Left forelimb (tissue), 1 donor: ENCODE results near the gene PORCN.
"Not testable (repeated sequence)": the region's sequence is repeated elsewhere in the genome, so short reads cannot be mapped to it uniquely, and the experiment has no call there.

Source experiments
- DNase-seq: peaks from one replicate; pipeline ENCODE4 v3.0.0-alpha.2; 2018; ENCODE audit warnings: low spot score

PORCN gene

GRCh38 chrX:48512371-48512935 is 3.7 kb downstream of the PORCN start:
- no peak for DNase-seq

- DNase-seq, result no peak
Measured at GRCh38 chrX:48513670-48514069, 4.9 kb downstream of the PORCN start.

- DNase-seq, result no peak
Measured at GRCh38 chrX:48514126-48514806, 5.5 kb downstream of the PORCN start.

- no peak for DNase-seq
Measured at GRCh38 chrX:48514868-48515460, 6.2 kb downstream of the PORCN start.

- DNase-seq, result no peak
Measured at GRCh38 chrX:48515842-48516241, 7.0 kb downstream of the PORCN start.

GRCh38 chrX:48516285-48516684 is 7.5 kb downstream of the PORCN start:
- DNase-seq, result no peak

- DNase-seq, result no peak
Measured at GRCh38 chrX:48516987-48517386, 8.2 kb downstream of the PORCN start.

- not testable (repeated sequence) for DNase-seq
Measured at GRCh38 chrX:48519481-48519880, 10.7 kb downstream of the PORCN start.

GRCh38 chrX:48520455-48520854 is 11.7 kb downstream of the PORCN start:
- DNase-seq, result no peak

- DNase-seq, result no peak
Measured at GRCh38 chrX:48520976-48521352, 12.2 kb downstream of the PORCN start.

- peak; percentile 84 for DNase-seq
Measured at GRCh38 chrX:48521353-48522243, 12.8 kb downstream of the PORCN start, which contains the start of gene EBP. TSS of gene EBP (plus strand) at chrX:48521808. CDS start at chrX:48523772, 1,964 bp downstream.

- no peak for DNase-seq
Measured at GRCh38 chrX:48522291-48522690, 13.5 kb downstream of the PORCN start.

GRCh38 chrX:48523682-48524081 is 14.9 kb downstream of the PORCN start:
- no peak for DNase-seq

GRCh38 chrX:48525853-48526252 is 17.1 kb downstream of the PORCN start:
- not testable (repeated sequence) for DNase-seq

GRCh38 chrX:48530736-48531135 is 21.9 kb downstream of the PORCN start:
- DNase-seq, result no peak

GRCh38 chrX:48531358-48531959 is 22.7 kb downstream of the PORCN start:
- no peak for DNase-seq

GRCh38 chrX:48532161-48532560 is 23.4 kb downstream of the PORCN start:
- no peak for DNase-seq

- DNase-seq, result no peak
Measured at GRCh38 chrX:48533165-48533564, 24.4 kb downstream of the PORCN start.

- no peak for DNase-seq
Measured at GRCh38 chrX:48538641-48539344, 30.0 kb downstream of the PORCN start.

GRCh38 chrX:48539345-48540027 is 30.7 kb downstream of the PORCN start, which contains the start of gene TBC1D25:
TSS of gene TBC1D25 (plus strand) at chrX:48539714. CDS start at chrX:48539798, 84 bp downstream.
- peak; percentile 94 for DNase-seq

- DNase-seq, result no peak
Measured at GRCh38 chrX:48540028-48540375, 31.2 kb downstream of the PORCN start.
